Stomach (tissue), 9 donors: ENCODE measurements around the gene DGKQ. TPM values are rescaled to one million over a fixed set of nuclear protein-coding genes. Genes with fewer than 3 reads are reported as not detected.

Experiments
- DNase-seq, 2 donors: peaks; one replicate each; pipeline versions ENCODE4 v3.0.0 to v3.0.0-alpha.2; 2013 to 2019
- H3K27ac ChIP-seq, 5 donors: fragments of 200-600 bp in 4 of 5; sonication (generic) in 4 of 5; one replicate each; pipeline ENCODE4 v1.5.1; 2013 to 2019; ENCODE audit warnings: mild to moderate bottlenecking in 1 of 5, moderate library complexity in 1 of 5
- H3K27me3 ChIP-seq, 3 donors: fragments of 200-600 bp; sonication (generic); one replicate each; pipeline ENCODE4 v1.5.1; 2017 to 2019; ENCODE audit warnings: mixed run types in 1 of 3
- H3K36me3 ChIP-seq, 4 donors: fragments of 200-600 bp; sonication (generic); 1 replicate in 3 of 4; 2 replicates in 1 of 4; pipeline ENCODE4 v1.5.1; 2016 to 2019
- H3K4me1 ChIP-seq, 4 donors: fragments of 200-600 bp; sonication (generic); one replicate each; pipeline ENCODE4 v1.5.1; 2016 to 2019
- H3K4me3 ChIP-seq, 4 donors: fragments of 200-600 bp; sonication (generic) in 3 of 4; one replicate each; pipeline ENCODE4 v1.5.1; 2016 to 2019; ENCODE audit warnings: mild to moderate bottlenecking in 1 of 4
- H3K9me3 ChIP-seq, 4 donors: fragments of 200-600 bp; sonication (generic); one replicate each; pipeline ENCODE4 v1.5.1; 2016 to 2019
- CTCF ChIP-seq, 7 experiments: fragments of 450-650 bp in 4 of 7; fragments of 200-600 bp in 3 of 7; sonication (generic) in 3 of 7; IDR thresholded peaks; one replicate each; pipeline ENCODE4 v1.5.1; 2016 to 2019; ENCODE audit warnings: antibody characterized with exemption in 7 of 7, control low read depth in 2 of 7, mild to moderate bottlenecking in 1 of 7
- EP300 ChIP-seq: sonication (generic); formaldehyde crosslinking; IDR thresholded peaks from one replicate; pipeline ENCODE4 v1.6.1; 2017; ENCODE audit warnings: antibody characterized with exemption
- POLR2A ChIP-seq, 4 donors: fragments of 450-650 bp; IDR thresholded peaks; one replicate each; pipeline ENCODE4 v1.6.1; 2016; ENCODE audit warnings: antibody characterized with exemption in 4 of 4, control low read depth in 2 of 4, mild to moderate bottlenecking in 1 of 4, moderate library complexity in 1 of 4
- POLR2AphosphoS5 ChIP-seq, 3 donors: sonication (generic); formaldehyde crosslinking; IDR thresholded peaks; one replicate each; pipeline ENCODE4 v1.6.1; 2016; ENCODE audit warnings: antibody characterized with exemption in 3 of 3
- WGBS, 5 donors: extraction: QIAGEN DNeasy Blood & Tissue Kit in 3 of 5; methylation state at CpG; one replicate each; pipeline versions ENCODE4 v1.1.5 to v1.1.7; 2013 to 2018; 5-methylcytosine and 5-hydroxymethylcytosine counted together
- intact Hi-C: fragments of 100-400 bp; cut with DNase I; formaldehyde crosslinking; loops from one replicate; pipeline ENCODE4 v1.15.1; 2023; ENCODE audit warnings: low total_unique reads
- polyA plus RNA-seq, 3 donors: library from polyadenylated mRNA; stranded (reverse); fragments of 200-250 nt; gene quantifications; one replicate each; pipeline ENCODE4 v1.2.3, GENCODE V29; 2013
- total RNA-seq, 5 donors: library from RNA; depleted of rRNA; stranded (reverse); fragments of >200 nt; gene quantifications; one replicate each; pipeline versions ENCODE4 v1.1.0 to v1.2.3, GENCODE V29; 2014 to 2016
- donor health status: healthy with polysubstance abuse.
- donor health status: Bipolar disorder and iron deficiency.
- donor health status: healthy.

The DGKQ gene
- total and polyA plus RNA-seq, 8 donors: 3.8 to 176 (median 7.3) TPM

GRCh38 chr4:955931-956381 lies 17.4 kb downstream of the DGKQ start:
- Histone ChIP-seq H3K9me3 (no peaks in the 10 kb centered on the region), H3K27me3 (no peaks in the 10 kb centered on the region), H3K36me3 (peaks cover 9 to 96% (median 93%) of the 10 kb centered on the region in 4 donors), H3K4me1 (no peaks in the 10 kb centered on the region), H3K4me3 (no peak overlapping the region), H3K27ac (no peak overlapping the region)
- peak in 1 of 2 donors; percentile 2 for DNase-seq
- 78 to 82% (median 80%) methylated on average over 11 to 12 of the region's 12 CpGs for WGBS, 5 donors
- no peak for TF ChIP-seq EP300
- no peak for TF ChIP-seq CTCF (IDR thresholded peaks at IDR 0.05)
- intact Hi-C loops: no loop called here

- Histone ChIP-seq H3K27me3 (no peaks in the 10 kb centered on the region), H3K4me1 (no peaks in the 10 kb centered on the region), H3K36me3 (peaks cover 9 to 95% (median 87%) of the 10 kb centered on the region in 4 donors), H3K4me3 (no peak overlapping the region), H3K9me3 (no peaks in the 10 kb centered on the region), H3K27ac (no peak overlapping the region)
- intact Hi-C loops: no loop called here
- TF ChIP-seq CTCF (IDR thresholded peaks at IDR 0.05): no peak
- no peak for TF ChIP-seq POLR2A (IDR thresholded peaks at IDR 0.05)
- no peak for TF ChIP-seq EP300
- no peak for TF ChIP-seq POLR2AphosphoS5 (IDR thresholded peaks at IDR 0.05)
- DNase-seq: peak in 1 of 2 donors; percentile 1
- 90 to 94% (median 93%) methylated on average over 23 to 33 of the region's 33 CpGs for WGBS, 5 donors
Measured at GRCh38 chr4:955161-955921, 18.0 kb downstream of the DGKQ start.

- WGBS, 5 donors: 91 to 97% (median 92%) methylated on average over 17 of the region's 17 CpGs
- peaks cover 9 to 88% (median 78%) of the 10 kb centered on the region in 4 donors for H3K36me3 ChIP-seq
- DNase-seq: no peak
- no peaks in the 10 kb centered on the region for H3K9me3 ChIP-seq
- H3K27ac ChIP-seq: no peak overlapping the region
- intact Hi-C loops: no loop called here
- no peak for TF ChIP-seq POLR2AphosphoS5 (IDR thresholded peaks at IDR 0.05)
- TF ChIP-seq EP300: no peak
- TF ChIP-seq CTCF (IDR thresholded peaks at IDR 0.05): no peak
- no peak for TF ChIP-seq POLR2A (IDR thresholded peaks at IDR 0.05)
- no peak overlapping the region for H3K4me3 ChIP-seq
- no peaks in the 10 kb centered on the region for H3K4me1 ChIP-seq
- H3K27me3 ChIP-seq: no peaks in the 10 kb centered on the region
Measured at GRCh38 chr4:954211-955020, 19.0 kb downstream of the DGKQ start.

- H3K27ac ChIP-seq: no peak overlapping the region
- H3K36me3 ChIP-seq: peaks cover 9 to 80% (median 69%) of the 10 kb centered on the region in 4 donors
- intact Hi-C loops: no loop called here
- WGBS, 5 donors: 97 to 100% (median 97%) methylated on average over 13 of the region's 13 CpGs
- H3K4me1 ChIP-seq: no peaks in the 10 kb centered on the region
- TF ChIP-seq EP300 (no peak), POLR2A (IDR thresholded peaks at IDR 0.05) (no peak), POLR2AphosphoS5 (IDR thresholded peaks at IDR 0.05) (no peak), CTCF (IDR thresholded peaks at IDR 0.05) (no peak)
- DNase-seq: no peak
- no peak overlapping the region for H3K4me3 ChIP-seq
- H3K27me3 ChIP-seq: no peaks in the 10 kb centered on the region
- no peaks in the 10 kb centered on the region for H3K9me3 ChIP-seq
Measured at GRCh38 chr4:953574-953915, 19.8 kb downstream of the DGKQ start.
